GM12801 (cell line): Measurements from ENCODE around the gene MRPS11.

Experiments used
- CTCF ChIP-seq: IDR thresholded peaks from one replicate; pipeline ENCODE4 v1.5.1; 2011; ENCODE audit warnings: control low read depth; ENCODE audit not compliant: insufficient read length; ENCODE audit errors: extremely low read depth

Gene MRPS11

GRCh38 chr15:88487796-88488523 lies 20.5 kb downstream of the MRPS11 start:
- TF ChIP-seq CTCF: no peak

- TF ChIP-seq CTCF: no peak
Measured at GRCh38 chr15:88489321-88489720, 21.8 kb downstream of the MRPS11 start.

GRCh38 chr15:88490036-88490435 lies 22.5 kb downstream of the MRPS11 start:
- no peak for TF ChIP-seq CTCF

GRCh38 chr15:88491158-88491557 lies 23.6 kb downstream of the MRPS11 start:
- TF ChIP-seq CTCF: no peak

- TF ChIP-seq CTCF: no peak
Measured at GRCh38 chr15:88493844-88494243, 26.3 kb downstream of the MRPS11 start.

- TF ChIP-seq CTCF: no peak
Measured at GRCh38 chr15:88497109-88497765, 29.7 kb downstream of the MRPS11 start.

- no peak for TF ChIP-seq CTCF
Measured at GRCh38 chr15:88498996-88499395, 31.5 kb downstream of the MRPS11 start.
